Measurements from ENCODE around the gene ITCH. TPM values are rescaled to one million over a fixed set of nuclear protein-coding genes. Genes with fewer than 3 reads are reported as not detected.

Gene ITCH
- total RNA-seq (10 to 100 TPM; 50.8 to 70.4 (median 60.5) TPM), polyA plus RNA-seq (10 to 100 TPM; 14.6 to 21.6 TPM), total RNA-seq (32.4 reads per million, percentile 61 among the genes with 10 or more reads in this experiment)

DNA sequence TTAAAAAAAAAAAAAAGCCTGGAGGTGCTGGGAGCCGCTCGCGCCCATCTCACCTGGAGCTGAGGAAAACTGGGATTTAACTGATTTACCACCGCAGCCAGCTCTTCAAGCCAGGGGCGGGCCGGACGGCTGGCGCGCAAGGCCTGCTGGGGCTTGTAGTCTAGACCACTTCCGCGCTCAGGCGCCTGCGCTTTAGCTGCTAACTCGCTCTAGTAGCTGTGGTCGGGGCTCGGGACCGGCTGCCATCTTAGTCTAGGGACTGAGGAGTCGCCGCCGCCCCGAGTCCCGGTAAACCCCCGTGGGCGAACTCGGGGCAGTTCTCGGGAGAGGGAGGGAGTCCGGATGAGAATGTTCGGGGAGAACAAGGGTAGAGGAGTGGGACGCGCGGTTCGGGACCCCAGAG, at the start of gene ITCH:
Gene ITCH (plus strand): TSS at position 212 of the 403 bp plus-strand sequence. CDS start 30,539 bp downstream, outside the sequence.
- H3K4me3 Mint-ChIP-seq: peak within 1 kb of the TSS; percentile 96 to 100 (median 98)
- Histone ChIP-seq H3K9me3 (ENCODE audit: control insufficient read depth in 2 of 3, low read length in 3 of 3) (no peaks in the 10 kb centered on the region), H3K27me3 (ENCODE audit: control insufficient read depth in 2 of 2, insufficient read depth in 2 of 2, low read length in 2 of 2) (no peaks in the 10 kb centered on the region), H3K36me3 (ENCODE audit: control insufficient read depth in 2 of 3, insufficient read depth in 3 of 3, low read length in 3 of 3) (peaks cover 0 to 3% (median 0%) of the 10 kb centered on the region in 3 experiments), H3K4me3 (ENCODE audit: low read length) (peak within 1 kb of the TSS; percentile 93), H3K27ac (ENCODE audit: low read depth, low read length) (peak within 1 kb of the TSS; percentile 98), H3K4me1 (ENCODE audit: control insufficient read depth in 2 of 2, insufficient read depth in 2 of 2, low read length in 2 of 2) (peaks cover 25 to 38% of the 10 kb centered on the region in 2 donors)
- peak within 1 kb of the TSS; percentile 91 to 100 (median 98) for H3K27ac Mint-ChIP-seq
- peaks cover 26 to 50% (median 45%) of the 10 kb centered on the region in 7 donors for H3K4me1 Mint-ChIP-seq
- H3K27me3 Mint-ChIP-seq: peaks cover 0 to 3% (median 0%) of the 10 kb centered on the region in 5 donors
- peaks cover 3 to 15% (median 4%) of the 10 kb centered on the region in 5 donors for H3K36me3 Mint-ChIP-seq
- intact Hi-C loops (cut with micrococcal nuclease): loop anchor here (1.0 to 5.0 kb wide), 15 partner anchors 42 to 914 kb away; partner anchors contain the start of genes AHCY (in 2 of the 2), CHMP4B (in 2 of the 2), DYNLRB1 (in 1 of the 2) and MMP24OS (in 1 of the 2)
- H3K9me3 Mint-ChIP-seq: no peaks in the 10 kb centered on the region
- CTCF ChIA-PET: interaction anchor here (0.6 to 2.1 kb wide), 6 partner anchors 50 to 1410 kb away, joined by 3 to 6 read pairs (median 4); no protein-coding TSS in a partner anchor
- POLR2A ChIA-PET: interaction anchor here (0.6 to 2.5 kb wide), 8 partner anchors 9 to 921 kb away, joined by 3 to 8 read pairs (median 3); partner anchors contain the start of genes DYNLRB1, EIF2S2 and TP53INP2
- DNase-seq: peak; percentile 82 to 91 (median 88)
- ATAC-seq: peak; percentile 100

GRCh38 chr20:34315236-34315635, 47.8 kb upstream of the ITCH start:
- ATAC-seq (no peak), DNase-seq (no peak)
- H3K27me3 Mint-ChIP-seq: peaks cover 0 to 30% (median 9%) of the 10 kb centered on the region in 5 donors
- peaks cover 0 to 14% (median 5%) of the 10 kb centered on the region in 7 donors for H3K4me1 Mint-ChIP-seq
- no peaks in the 10 kb centered on the region for H3K9me3 Mint-ChIP-seq
- Histone ChIP-seq H3K27me3 (ENCODE audit: control insufficient read depth in 2 of 2, insufficient read depth in 2 of 2, low read length in 2 of 2) (peaks cover 0 to 10% of the 10 kb centered on the region in 2 donors), H3K36me3 (ENCODE audit: control insufficient read depth in 2 of 3, insufficient read depth in 3 of 3, low read length in 3 of 3) (no peaks in the 10 kb centered on the region), H3K27ac (ENCODE audit: low read depth, low read length) (no peak overlapping the region), H3K9me3 (ENCODE audit: control insufficient read depth in 2 of 3, low read length in 3 of 3) (no peaks in the 10 kb centered on the region), H3K4me1 (ENCODE audit: control insufficient read depth in 2 of 2, insufficient read depth in 2 of 2, low read length in 2 of 2) (peaks cover 0 to 6% of the 10 kb centered on the region in 2 donors), H3K4me3 (ENCODE audit: low read length) (no peak overlapping the region)
- intact Hi-C loops (cut with micrococcal nuclease): no loop called here
- ChIA-PET CTCF (interaction anchor here (4.7 to 4.8 kb wide), 2 partner anchors 209 to 453 kb away, joined by 45 to 56 read pairs; no protein-coding TSS in a partner anchor), POLR2A (no interaction called here)
- no peaks in the 10 kb centered on the region for H3K36me3 Mint-ChIP-seq
- H3K4me3 Mint-ChIP-seq: no peak overlapping the region
- no peak overlapping the region for H3K27ac Mint-ChIP-seq

- no peak for ATAC-seq
- Histone ChIP-seq H3K27ac (ENCODE audit: low read depth, low read length) (no peak overlapping the region), H3K4me3 (ENCODE audit: low read length) (no peak overlapping the region), H3K27me3 (ENCODE audit: control insufficient read depth in 2 of 2, insufficient read depth in 2 of 2, low read length in 2 of 2) (peaks cover 0 to 10% of the 10 kb centered on the region in 2 donors), H3K9me3 (ENCODE audit: control insufficient read depth in 2 of 3, low read length in 3 of 3) (no peaks in the 10 kb centered on the region), H3K4me1 (ENCODE audit: control insufficient read depth in 2 of 2, insufficient read depth in 2 of 2, low read length in 2 of 2) (peaks cover 0 to 6% of the 10 kb centered on the region in 2 donors), H3K36me3 (ENCODE audit: control insufficient read depth in 2 of 3, insufficient read depth in 3 of 3, low read length in 3 of 3) (no peaks in the 10 kb centered on the region)
- no peak overlapping the region for H3K27ac Mint-ChIP-seq
- peaks cover 0 to 27% (median 7%) of the 10 kb centered on the region in 5 donors for H3K27me3 Mint-ChIP-seq
- ChIA-PET POLR2A (no interaction called here), CTCF (no interaction called here)
- H3K36me3 Mint-ChIP-seq: no peaks in the 10 kb centered on the region
- no peaks in the 10 kb centered on the region for H3K9me3 Mint-ChIP-seq
- H3K4me1 Mint-ChIP-seq: peaks cover 0 to 12% (median 5%) of the 10 kb centered on the region in 7 donors
- H3K4me3 Mint-ChIP-seq: no peak overlapping the region
- intact Hi-C loops (cut with micrococcal nuclease): no loop called here
- no peak for DNase-seq
Observed at GRCh38 chr20:34316196-34316814, 46.8 kb upstream of the ITCH start.

GRCh38 chr20:34318609-34319443, 44.2 kb upstream of the ITCH start:
- H3K27ac ChIP-seq (ENCODE audit: low read depth, low read length): no peak overlapping the region
- Mint-ChIP-seq H3K4me1 (no peaks in the 10 kb centered on the region), H3K27ac (no peak overlapping the region), H3K9me3 (no peaks in the 10 kb centered on the region), H3K27me3 (peaks cover 0 to 20% (median 0%) of the 10 kb centered on the region in 5 donors), H3K36me3 (no peaks in the 10 kb centered on the region), H3K4me3 (no peak overlapping the region)
- no peaks in the 10 kb centered on the region for H3K27me3 ChIP-seq (ENCODE audit: control insufficient read depth in 2 of 2, insufficient read depth in 2 of 2, low read length in 2 of 2)
- H3K4me1 ChIP-seq (ENCODE audit: control insufficient read depth in 2 of 2, insufficient read depth in 2 of 2, low read length in 2 of 2): no peaks in the 10 kb centered on the region
- POLR2A ChIA-PET: interaction anchor here (0.8 kb wide), 1 partner anchor 225 kb away, joined by 4 read pairs; no protein-coding TSS in a partner anchor
- H3K4me3 ChIP-seq (ENCODE audit: low read length): no peak overlapping the region
- DNase-seq (no peak), ATAC-seq (no peak)
- CTCF ChIA-PET: interaction anchor here (0.7 kb wide), 2 partner anchors 451 to 1530 kb away, joined by 3 to 4 read pairs; no protein-coding TSS in a partner anchor
- H3K9me3 ChIP-seq (ENCODE audit: control insufficient read depth in 2 of 3, low read length in 3 of 3): no peaks in the 10 kb centered on the region
- intact Hi-C loops (cut with micrococcal nuclease): no loop called here
- no peaks in the 10 kb centered on the region for H3K36me3 ChIP-seq (ENCODE audit: control insufficient read depth in 2 of 3, insufficient read depth in 3 of 3, low read length in 3 of 3)

- no peaks in the 10 kb centered on the region for H3K9me3 ChIP-seq (ENCODE audit: control insufficient read depth in 2 of 3, low read length in 3 of 3)
- Mint-ChIP-seq H3K4me1 (no peaks in the 10 kb centered on the region), H3K27ac (no peak overlapping the region), H3K36me3 (no peaks in the 10 kb centered on the region), H3K9me3 (no peaks in the 10 kb centered on the region), H3K27me3 (peaks cover 0 to 20% (median 8%) of the 10 kb centered on the region in 5 donors), H3K4me3 (no peak overlapping the region)
- POLR2A ChIA-PET: interaction anchor here (0.8 kb wide), 1 partner anchor 84 kb away, joined by 3 read pairs; no protein-coding TSS in a partner anchor
- no peak overlapping the region for H3K4me3 ChIP-seq (ENCODE audit: low read length)
- H3K4me1 ChIP-seq (ENCODE audit: control insufficient read depth in 2 of 2, insufficient read depth in 2 of 2, low read length in 2 of 2): peaks cover 0 to 3% of the 10 kb centered on the region in 2 donors
- ATAC-seq (no peak), DNase-seq (no peak)
- intact Hi-C loops (cut with micrococcal nuclease): no loop called here
- CTCF ChIA-PET: no interaction called here
- no peaks in the 10 kb centered on the region for H3K27me3 ChIP-seq (ENCODE audit: control insufficient read depth in 2 of 2, insufficient read depth in 2 of 2, low read length in 2 of 2)
- H3K27ac ChIP-seq (ENCODE audit: low read depth, low read length): no peak overlapping the region
- no peaks in the 10 kb centered on the region for H3K36me3 ChIP-seq (ENCODE audit: control insufficient read depth in 2 of 3, insufficient read depth in 3 of 3, low read length in 3 of 3)
Observed at GRCh38 chr20:34320861-34321260, 42.2 kb upstream of the ITCH start.

GRCh38 chr20:34322267-34323105, 40.6 kb upstream of the ITCH start:
- Mint-ChIP-seq H3K9me3 (no peaks in the 10 kb centered on the region), H3K27me3 (peaks cover 0 to 20% (median 10%) of the 10 kb centered on the region in 5 donors), H3K27ac (no peak overlapping the region), H3K4me1 (no peaks in the 10 kb centered on the region), H3K4me3 (no peak overlapping the region), H3K36me3 (no peaks in the 10 kb centered on the region)
- ChIA-PET CTCF (interaction anchor here (1.2 kb wide), 1 partner anchor 10 kb away, joined by 4 read pairs; no protein-coding TSS in a partner anchor), POLR2A (no interaction called here)
- no peaks in the 10 kb centered on the region for H3K27me3 ChIP-seq (ENCODE audit: control insufficient read depth in 2 of 2, insufficient read depth in 2 of 2, low read length in 2 of 2)
- peaks cover 0 to 3% of the 10 kb centered on the region in 2 donors for H3K4me1 ChIP-seq (ENCODE audit: control insufficient read depth in 2 of 2, insufficient read depth in 2 of 2, low read length in 2 of 2)
- intact Hi-C loops (cut with micrococcal nuclease): no loop called here
- no peak for ATAC-seq
- no peak overlapping the region for H3K4me3 ChIP-seq (ENCODE audit: low read length)
- H3K27ac ChIP-seq (ENCODE audit: low read depth, low read length): no peak overlapping the region
- H3K36me3 ChIP-seq (ENCODE audit: control insufficient read depth in 2 of 3, insufficient read depth in 3 of 3, low read length in 3 of 3): no peaks in the 10 kb centered on the region
- no peak for DNase-seq
- H3K9me3 ChIP-seq (ENCODE audit: control insufficient read depth in 2 of 3, low read length in 3 of 3): no peaks in the 10 kb centered on the region

Measured in naive thymus-derived CD4-positive, alpha-beta T cell (primary cell).